ENCODE measurements around the gene SLC18B1.
A peak's percentile ranks its signal among the peaks of the same experiment; 100 is the strongest.

SLC18B1 gene

DNA sequence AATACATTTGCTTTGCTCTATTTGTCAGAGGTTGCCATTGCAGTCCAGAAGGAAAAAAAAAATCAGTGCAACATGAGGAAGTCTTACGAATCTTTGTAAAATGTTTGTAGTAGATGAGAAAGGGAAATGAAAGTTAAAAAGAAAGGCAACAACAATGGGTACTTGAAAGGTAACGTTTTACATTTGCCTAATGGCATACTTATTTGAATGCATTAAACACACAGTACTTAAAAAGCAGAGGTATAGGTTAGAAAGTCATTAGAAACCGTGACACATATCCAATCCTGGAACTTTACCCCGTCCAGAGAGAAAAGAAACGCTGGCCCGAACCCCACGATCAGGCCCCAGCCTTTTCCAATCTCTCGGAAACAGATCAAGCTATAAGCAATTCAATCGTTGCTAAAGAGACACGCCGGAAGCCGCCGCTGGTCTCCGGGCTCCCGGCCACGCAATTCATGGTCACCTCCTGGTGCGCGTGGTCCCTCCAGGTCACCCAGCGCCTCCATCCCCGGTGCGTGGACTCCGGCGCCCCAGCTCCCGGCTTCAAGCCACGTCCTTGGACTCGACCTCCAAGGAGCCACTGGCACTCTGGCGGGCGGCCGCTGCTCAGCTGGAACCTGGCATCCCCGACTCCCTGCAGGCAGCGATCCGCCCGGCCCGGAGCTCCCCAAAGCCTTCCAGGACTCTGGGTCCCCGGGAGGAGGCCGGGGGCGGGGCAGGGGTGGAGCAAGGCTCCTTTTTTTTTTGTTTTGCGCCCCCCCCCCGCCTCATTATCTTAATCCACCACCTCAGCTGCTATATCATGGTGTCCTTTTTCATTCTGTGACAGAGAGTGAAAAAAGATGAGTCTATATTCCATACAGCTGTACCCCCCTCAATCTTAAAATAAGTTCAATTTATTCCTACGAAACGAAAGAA is at the start of gene SLC18B1:
TSS of gene SLC18B1 (minus strand) at position 687 of the 918 bp plus-strand sequence. CDS start at position 506, 181 bp downstream.
- peak; percentile 28 to 41 for DNase-seq

DNA sequence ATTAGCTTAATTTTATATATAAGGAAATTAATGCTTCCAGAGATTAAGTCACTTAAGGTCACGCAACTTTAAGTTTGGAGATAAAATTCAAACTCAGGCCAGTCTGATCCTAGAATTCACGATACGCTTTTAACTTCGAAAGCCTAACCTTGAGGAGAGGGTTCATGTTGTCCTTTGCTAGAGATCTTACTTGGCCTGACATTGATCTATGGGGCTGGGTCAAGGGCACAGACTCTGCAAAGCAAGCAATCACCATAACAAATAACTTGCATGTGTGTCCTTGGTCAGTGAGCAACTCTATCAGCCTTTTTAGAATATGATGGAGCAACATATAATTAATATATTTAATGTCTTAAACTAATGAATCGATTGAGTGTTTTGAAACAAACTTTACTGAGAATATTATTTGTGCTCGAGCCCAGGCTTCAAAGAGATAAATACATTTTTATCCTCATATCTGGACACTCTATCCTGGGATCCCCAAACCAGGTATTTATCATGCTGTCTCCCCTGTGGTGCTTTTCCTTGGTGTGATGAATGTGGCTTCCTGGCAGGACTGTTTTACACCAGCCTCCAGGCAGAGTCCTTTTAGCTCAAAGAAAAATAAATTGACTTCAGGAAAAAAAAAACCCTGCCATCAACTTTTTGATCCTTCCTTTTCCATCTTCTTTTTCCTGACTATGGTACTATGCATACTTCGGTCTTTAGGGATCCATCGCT is 45.0 kb upstream of the SLC18B1 start:
- no peak for DNase-seq

DNA sequence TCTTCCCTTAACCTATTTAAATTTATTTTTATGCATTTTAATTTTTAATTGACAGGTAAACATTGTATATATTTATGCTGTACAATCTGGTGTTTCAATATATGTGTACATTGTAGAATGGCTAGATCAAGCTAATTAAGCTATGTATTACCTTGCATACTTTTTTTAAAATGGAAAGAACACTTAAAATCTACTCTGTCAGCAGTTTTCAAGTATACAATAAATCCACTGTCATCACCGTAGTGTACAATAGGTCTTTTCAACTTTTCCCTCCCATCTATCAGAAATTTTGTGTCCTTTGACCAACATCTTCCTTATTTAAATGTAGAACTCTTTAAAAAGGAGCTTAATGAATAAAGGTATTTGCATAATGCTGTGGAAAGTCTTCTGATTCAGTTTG is 43.5 kb upstream of the SLC18B1 start:
- no peak for DNase-seq

DNA sequence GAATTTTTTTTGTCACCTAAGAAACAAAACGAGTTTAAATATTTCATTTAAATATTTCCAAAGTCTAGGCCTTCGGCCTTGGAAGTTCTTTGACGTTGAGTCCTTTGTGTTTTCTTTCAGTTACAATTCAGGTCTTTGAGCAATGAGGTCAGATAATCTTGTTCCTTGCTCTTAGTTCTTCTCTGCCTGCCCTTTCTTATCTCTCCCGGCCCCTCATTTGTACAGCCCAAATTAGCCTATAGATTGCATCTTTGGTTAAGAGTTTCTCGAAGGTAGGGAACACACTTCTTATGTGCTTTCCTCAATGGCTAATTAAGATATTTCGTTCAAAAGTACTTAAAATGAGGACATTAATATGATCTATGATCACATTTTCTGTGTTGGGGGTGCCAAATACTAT is 34.5 kb upstream of the SLC18B1 start:
- DNase-seq: no peak

DNA sequence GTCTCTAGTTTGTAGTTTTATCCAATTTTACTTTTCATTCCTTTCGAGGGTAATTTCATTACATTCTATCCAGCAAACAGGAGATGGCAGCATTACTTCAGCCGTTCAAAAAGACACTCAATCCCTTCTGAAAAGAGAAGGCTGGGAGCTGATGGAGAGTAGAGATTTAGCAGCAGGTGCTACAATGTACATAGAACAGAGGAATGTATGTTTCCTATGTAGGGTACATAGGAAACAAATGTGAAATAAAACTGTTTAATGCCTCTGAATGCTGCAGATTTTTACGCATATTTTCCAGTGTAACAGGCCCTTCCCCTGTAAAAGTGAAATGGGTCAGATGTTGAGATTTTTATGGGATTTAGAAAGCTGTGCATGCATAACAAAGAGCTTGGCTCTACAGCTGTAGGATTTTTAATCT is 31.9 kb upstream of the SLC18B1 start:
- peak; percentile 58 to 81 for DNase-seq

DNA sequence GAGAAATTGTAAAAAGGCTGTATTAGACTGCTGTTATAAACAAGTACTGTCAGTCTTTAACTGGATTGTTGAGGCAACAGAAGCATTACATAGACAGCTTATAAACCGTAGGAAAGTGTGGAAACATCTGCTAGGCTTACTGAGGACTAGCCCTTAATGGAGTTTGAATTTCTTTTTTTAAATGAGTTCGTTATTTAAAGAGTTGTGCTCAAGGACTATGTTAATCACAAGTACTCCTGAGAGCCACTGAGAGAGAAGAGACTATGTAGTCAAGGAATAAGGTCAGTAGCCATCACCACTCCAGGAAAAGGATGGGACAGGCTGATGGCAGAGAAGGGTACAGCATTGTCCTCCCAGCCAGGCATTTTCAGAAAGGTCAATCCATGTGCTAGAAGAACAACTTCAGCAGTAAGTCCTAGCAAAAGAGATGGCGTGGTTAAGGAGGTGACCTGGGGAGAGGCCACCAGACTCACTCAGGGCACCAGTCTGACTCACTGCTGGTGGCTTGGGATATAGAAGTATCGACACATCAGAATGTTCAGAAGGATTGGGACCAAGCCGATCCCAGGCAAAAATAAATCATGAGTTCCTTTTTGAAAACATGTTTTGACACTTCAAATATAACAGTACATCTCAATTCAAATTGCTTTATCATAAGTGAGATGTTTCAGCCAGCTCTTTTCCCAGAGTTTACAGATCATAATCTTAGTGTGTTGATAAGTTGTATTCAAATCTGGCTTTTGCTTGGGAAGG is 22.4 kb upstream of the SLC18B1 start:
- no peak for DNase-seq

DNA sequence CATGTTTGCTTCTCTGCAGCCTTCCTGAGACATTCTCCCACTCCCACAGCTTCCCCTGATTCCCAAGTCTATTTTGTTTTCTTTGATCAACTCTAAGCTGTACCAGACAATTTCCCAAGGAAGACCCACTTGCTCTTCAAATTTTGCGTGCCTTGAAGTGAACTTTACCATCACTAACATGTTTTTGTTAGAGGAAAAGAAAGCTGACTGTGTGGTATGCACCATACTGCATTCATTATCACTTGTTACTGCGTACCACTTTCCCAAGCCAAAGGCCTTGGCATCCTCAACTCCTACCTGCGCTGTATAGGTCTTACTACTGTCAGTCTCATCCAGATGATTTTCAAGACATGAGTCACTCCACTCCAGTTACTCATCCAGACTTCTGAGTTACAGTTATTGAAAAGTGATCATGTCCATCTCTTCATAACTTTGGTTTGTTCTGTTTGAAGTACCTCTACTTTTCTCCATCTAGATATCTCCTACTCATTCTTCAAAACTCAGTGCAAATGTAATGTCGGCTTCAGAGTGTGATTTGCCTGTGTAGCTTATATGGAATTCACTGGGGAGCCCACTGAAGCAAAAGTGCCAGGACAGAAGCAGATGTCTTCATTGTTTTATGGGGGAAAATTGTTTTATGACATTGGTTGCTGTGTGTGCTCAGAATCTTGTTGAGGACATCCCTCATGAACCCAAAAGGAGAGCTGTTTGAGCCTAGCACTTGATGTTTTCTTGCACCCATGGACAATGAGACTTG is 21.1 kb upstream of the SLC18B1 start:
- DNase-seq: no peak

DNA sequence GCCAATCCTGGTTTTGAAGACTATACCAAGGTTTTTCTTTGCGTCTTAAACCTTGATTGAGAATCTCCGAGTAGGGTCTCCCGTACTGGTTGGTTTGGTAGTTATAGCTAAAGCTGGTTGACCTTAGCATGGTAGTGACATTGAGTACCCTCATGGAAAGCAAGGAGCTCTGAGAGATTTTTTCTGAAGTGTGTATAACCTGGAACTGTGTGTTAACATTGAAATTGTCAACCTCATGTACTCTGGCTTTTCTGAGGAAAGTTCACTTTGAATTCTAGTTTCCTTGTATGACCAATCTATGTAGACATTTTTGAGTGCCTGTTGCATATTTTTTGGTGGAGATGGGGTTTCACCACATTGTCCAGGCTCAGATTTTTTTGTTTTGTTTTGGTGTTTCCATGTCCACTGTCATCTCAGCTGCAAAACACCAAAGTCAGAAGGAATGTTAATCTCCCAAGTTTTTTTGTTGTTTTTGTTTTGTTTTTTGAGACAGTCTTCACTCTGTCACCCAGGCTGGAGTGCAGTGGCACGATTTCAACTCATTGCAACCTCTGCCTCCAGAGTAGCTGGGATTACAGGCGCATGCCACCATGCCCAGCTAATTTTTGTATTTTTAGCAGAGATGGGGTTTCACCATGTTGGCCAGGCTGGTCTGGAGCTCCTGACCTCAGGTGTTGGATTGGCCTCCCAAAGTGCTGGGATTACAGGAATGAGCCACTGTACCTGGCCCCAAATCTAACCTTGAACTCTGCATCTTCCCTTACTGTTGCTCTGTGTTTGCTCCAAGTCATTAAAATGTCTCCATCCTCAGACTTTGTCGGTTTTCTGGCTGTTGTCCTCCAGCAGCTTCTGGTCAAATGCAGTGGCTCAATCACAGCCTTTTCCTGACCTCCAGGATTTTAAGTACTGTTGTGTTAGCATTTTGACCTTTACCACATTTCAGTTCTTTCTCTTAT is 20.2 kb upstream of the SLC18B1 start:
- no peak for DNase-seq

DNA sequence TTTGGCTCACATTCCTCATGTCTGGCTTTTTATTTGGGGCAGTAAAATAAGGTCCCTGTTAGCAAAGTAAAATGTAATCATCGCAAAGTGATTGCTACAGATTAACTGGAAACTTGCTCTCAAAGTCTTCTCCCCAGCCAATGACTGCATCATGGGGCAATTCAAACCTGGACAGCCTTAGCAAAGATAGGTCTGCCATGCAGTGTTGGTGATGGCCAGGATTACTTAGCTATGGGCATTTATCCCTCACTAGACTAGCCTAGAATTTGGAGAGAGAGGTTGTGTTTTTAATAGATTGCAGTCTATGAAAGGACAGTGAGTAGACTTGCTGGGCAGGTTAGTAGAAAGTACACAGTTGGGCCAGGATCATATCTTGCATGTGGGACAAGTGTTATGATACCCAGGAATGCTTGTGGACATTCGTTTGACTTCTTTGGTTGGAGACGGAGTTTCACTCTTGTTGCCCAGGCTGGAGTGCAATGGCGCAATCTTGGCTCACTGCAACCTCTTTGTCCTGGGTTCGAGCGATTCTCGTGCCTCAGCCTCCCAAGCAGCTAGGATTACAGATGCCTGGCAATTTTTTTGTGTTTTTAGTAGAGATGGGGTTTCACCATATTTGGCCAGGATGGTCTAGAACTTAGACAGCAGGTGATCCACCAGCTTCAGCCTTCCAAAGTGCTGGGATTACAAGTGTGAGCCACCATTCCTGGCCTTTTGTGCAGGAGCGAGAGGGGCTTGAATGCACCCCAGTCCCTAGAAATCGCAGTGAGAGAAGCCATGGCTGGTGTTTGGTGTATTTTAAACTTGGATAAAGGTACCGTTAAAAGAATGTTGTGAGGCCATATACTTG is 19.3 kb upstream of the SLC18B1 start:
- DNase-seq: no peak

DNA sequence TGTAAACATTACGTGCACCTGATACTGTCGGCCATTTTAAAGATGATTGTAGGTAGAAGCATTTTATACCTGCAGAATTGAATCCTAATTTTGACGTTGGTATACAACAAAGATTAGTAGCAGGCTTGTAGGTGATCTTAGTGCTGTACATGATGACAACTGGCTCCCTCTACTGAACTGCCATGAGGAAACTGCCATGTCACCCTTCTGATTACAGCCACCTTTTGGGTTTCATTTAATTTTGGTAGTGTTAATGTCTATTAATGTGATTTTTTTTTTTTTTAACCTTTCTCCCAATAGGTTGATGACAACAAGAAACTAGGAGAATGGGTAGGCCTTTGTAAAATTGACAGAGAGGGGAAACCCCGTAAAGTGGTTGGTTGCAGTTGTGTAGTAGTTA is 18.2 kb upstream of the SLC18B1 start:
- DNase-seq: no peak

DNA sequence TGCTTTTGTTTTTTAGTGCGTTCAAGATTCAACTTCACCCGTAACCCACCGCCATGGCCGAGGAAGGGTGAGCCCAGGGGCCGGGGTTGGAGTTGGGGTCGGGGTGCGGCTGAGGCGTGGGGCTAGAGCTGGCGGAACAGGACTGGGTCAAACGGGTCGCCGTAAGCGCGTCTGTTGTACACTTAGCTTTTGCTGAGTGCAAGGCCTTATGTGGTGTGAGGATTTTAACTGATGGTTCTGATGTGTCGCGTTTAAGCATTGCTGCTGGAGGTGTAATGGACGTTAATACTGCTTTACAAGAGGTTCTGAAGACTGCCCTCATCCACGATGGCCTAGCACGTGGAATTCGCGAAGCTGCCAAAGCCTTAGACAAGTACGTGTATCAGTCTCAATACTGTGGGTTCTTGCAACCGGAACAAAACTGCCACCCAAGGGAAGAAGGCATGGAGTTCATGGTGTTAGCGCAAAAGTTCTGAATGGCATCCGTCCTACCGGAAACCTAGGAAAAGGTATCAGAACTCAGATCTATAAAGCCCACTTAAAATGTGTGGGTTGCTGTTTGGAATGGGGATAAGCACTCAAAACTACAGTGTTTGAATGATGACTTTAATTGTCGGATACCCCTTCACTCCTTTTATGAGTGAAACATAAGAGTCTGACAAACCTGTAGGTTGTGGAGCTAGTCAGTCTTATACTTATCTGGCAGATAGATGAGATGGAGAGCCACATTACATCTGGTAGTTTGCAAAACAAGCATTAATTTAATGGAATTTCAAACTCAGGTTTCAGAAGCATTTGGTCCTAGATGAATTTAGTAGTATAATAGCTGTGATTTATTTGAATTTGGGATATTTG is 16.5 kb upstream of the SLC18B1 start:
- no peak for DNase-seq

DNA sequence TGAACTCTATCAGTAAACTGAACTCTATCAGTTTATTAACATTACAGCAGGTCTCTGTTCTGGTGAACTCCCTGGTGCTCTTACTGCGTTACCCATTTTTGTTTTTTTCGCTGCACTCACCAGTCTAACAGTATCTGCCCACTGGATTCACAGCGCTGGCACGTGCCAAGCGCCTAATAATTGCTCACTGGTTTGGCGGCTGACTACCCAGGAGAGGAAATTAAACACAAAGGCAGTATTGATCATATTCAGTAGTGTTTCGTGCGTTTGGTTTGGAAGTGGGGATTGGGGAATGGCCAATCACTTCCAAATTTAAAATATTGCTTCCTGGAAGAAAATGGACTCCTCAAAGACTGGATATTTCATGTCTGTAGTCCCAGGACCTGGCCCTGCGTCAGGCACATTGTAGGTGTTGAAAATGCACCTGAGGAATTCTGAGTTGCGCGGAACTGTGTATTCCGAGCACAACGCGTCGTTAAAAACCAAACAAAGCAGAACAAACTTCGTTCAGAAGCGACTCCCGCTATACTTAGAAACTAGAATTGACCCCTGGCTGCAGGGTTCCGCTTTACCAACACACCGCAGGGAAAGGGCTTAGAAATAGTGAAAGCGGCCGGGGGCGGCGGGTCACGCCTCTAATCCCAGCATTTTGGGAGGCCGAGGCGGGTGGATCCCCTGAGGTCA is 14.9 kb upstream of the SLC18B1 start:
- peak; percentile 17 to 41 for DNase-seq

DNA sequence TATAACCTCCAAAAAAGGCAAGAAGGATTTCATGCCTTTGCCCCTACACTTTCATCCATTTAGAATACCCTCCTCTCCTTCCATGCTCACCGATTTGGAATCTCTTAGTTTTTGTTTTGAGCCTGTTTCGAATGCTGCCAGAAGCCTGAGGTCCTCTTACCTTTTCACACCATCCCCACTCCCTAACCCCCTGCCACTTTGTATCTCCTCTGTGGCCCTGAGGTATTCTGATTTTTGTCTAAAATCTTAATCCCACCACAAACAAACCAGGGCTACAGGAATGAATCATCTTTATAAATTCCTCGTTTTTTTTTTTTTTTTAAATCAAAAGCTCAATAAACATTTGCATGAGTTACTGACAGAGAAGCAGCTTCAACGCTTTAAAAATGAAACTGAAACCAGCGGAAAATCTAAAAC is 14.3 kb upstream of the SLC18B1 start:
- peak in 1 of 2 experiments; percentile 33 for DNase-seq

DNA sequence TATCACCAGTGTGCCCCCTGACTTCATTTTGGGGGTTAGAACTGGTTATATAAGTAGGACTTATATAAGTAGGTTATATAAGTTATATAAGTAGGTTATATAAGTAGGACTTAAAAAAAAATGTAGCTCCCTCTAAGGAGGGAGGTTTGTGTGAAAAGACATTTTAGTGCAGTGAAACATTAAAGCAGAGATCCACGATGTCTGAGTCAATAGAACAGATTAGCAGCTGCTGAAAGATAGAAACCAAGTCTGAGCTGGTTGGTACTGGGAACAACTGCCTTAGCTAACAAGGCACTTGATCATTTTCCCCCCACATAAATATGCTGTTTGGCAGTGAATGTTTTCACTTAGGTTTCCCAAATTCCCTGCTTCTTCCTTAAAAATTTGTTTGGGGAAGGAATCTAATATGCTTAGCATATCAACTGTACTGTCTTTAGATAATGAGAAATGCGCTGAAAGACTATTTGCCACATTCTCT is 13.9 kb upstream of the SLC18B1 start:
- DNase-seq: no peak

DNA sequence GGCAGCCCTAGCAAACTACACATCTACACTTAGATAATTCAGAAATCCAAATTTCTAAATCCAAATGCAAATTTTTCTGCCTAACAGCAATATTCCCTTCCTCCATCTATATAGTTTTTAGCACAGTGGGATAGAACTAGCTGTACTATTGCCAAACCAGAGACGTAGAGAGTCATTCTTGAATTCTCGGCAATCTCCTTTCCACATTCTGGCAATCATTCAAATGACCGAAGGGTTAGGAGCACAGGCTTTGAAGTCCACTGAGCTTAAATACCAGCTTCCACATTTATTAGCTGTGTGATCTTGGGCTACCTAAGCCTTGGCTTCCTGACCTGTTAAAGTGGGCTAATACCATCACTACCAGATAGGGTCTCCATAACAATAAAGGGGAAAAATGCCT is 12.8 kb upstream of the SLC18B1 start:
- DNase-seq: no peak

DNA sequence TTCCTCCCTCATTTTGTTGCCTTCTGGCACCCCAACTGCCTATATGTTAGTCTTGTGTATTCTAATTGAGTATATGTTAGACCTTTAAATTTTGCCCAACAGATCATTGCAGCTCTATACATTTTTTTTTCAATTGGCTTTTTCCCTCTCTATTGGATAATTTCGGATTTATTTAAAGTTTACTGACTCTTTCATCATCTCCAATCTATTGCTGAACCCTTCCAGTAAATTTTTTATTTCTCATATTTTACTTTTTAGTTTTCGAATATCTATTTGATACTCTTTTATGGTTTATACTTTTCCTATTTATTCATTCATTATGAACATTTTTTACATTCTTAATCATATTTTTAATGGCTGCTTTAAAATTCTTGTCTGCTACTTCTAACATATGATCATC is 7.1 kb upstream of the SLC18B1 start:
- no peak for DNase-seq

DNA sequence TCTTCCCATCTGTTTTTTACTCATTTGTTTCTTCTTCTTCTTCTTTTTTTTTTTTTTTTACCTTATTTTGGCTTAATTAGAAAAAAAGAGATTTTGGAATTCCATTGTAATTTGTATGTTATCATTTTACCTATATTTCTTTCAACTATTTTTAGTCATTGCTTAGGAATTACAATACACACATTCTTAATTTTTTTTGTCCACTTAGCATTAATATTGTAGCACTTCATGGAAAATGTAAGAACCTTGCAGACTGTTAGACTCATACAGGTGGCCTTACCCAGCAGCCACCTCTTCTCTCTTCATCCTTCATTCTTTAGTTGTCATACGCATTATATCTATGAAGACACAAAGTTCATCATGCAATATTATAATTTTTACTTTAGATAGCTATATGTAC is 5.8 kb upstream of the SLC18B1 start:
- DNase-seq: no peak

DNA sequence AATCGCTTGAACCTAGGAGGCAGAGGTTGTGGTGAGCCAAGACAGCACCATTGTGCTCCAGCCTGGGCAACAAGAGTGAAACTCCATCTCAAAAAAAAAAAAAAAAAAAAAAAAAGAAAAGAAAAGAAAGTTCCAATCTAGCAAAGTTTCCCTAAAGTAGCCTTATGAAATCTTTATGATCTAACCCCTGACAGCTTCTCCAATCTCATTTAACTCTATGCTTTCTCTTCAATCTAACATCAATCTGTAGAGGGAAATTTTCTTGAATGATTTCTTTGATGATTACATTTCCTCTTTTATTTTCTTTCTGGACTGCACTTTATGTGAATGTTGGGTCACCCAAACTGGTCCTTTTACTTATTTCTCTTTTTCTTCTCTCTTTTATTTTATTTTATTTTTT is 2.2 kb upstream of the SLC18B1 start:
- DNase-seq: no peak
